Type B pancreatic cell (in vitro differentiated cells): ENCODE data around the gene CDX4. TPM values are rescaled to one million over a fixed set of nuclear protein-coding genes. Genes with fewer than 3 reads are reported as not detected.

Experiments
- DNase-seq: peaks from one replicate; pipeline ENCODE4 v3.0.0; 2021; ENCODE audit warnings: mixed read lengths; ENCODE audit not compliant: unreplicated experiment; ENCODE audit errors: extremely low spot score
- H3K27ac Mint-ChIP-seq: 2 replicates; pipeline ENCODE4 v1.8.0; 2021; ENCODE audit warnings: mild to moderate bottlenecking, mixed read lengths
- H3K27me3 Mint-ChIP-seq: 2 replicates; pipeline ENCODE4 v1.8.0; 2021; ENCODE audit warnings: mixed read lengths
- H3K36me3 Mint-ChIP-seq: 2 replicates; pipeline ENCODE4 v1.8.0; 2021; ENCODE audit warnings: mixed read lengths
- H3K4me1 Mint-ChIP-seq: one replicate; pipeline ENCODE4 v1.8.0; 2021; ENCODE audit warnings: mixed read lengths; ENCODE audit not compliant: unreplicated experiment
- H3K4me3 Mint-ChIP-seq: 2 replicates; pipeline ENCODE4 v1.8.0; 2021; ENCODE audit warnings: mild to moderate bottlenecking, mixed read lengths
- H3K9me3 Mint-ChIP-seq: 2 replicates; pipeline ENCODE4 v1.8.0; 2021; ENCODE audit warnings: mixed read lengths
- CTCF ChIP-seq: fragments of 200-600 bp; sonication (generic); conservative IDR thresholded peaks from 2 replicates; pipeline ENCODE4 v1.5.0; 2021; ENCODE audit warnings: antibody characterized with exemption, mild to moderate bottlenecking
- total RNA-seq: library from RNA; stranded (reverse); gene quantifications from 2 replicates; pipeline ENCODE4 v1.2.1, GENCODE V29; 2021; ENCODE audit warnings: low replicate concordance

The CDX4 gene
- total RNA-seq, 1 donor from 2014 or later, result not detected

- Mint-ChIP-seq H3K36me3 (no peaks in the 10 kb centered on the region), H3K4me3 (no peak overlapping the region), H3K27me3 (peaks cover 49% of the 10 kb centered on the region), H3K9me3 (peaks cover 2% of the 10 kb centered on the region), H3K4me1 (no peaks in the 10 kb centered on the region), H3K27ac (no peak overlapping the region)
- no peak for TF ChIP-seq CTCF
- DNase-seq, result no peak
Measured at GRCh38 chrX:73447311-73447794, 500 bp downstream of the CDX4 start.

- H3K4me1 Mint-ChIP-seq, result no peaks in the 10 kb centered on the region
- no peaks in the 10 kb centered on the region for H3K9me3 Mint-ChIP-seq
- H3K36me3 Mint-ChIP-seq, result no peaks in the 10 kb centered on the region
- no peak for TF ChIP-seq CTCF
- H3K4me3 Mint-ChIP-seq, result peak overlapping the region; percentile 13
- no peak overlapping the region for H3K27ac Mint-ChIP-seq
- no peak for DNase-seq
- peaks cover 49% of the 10 kb centered on the region for H3K27me3 Mint-ChIP-seq
Measured at GRCh38 chrX:73448379-73448778, 1.5 kb downstream of the CDX4 start.

- Mint-ChIP-seq H3K9me3 (no peaks in the 10 kb centered on the region), H3K36me3 (no peaks in the 10 kb centered on the region), H3K4me3 (no peak overlapping the region), H3K27ac (no peak overlapping the region), H3K4me1 (no peaks in the 10 kb centered on the region), H3K27me3 (peaks cover 10% of the 10 kb centered on the region)
- no peak for TF ChIP-seq CTCF
- DNase-seq, result no peak
Measured at GRCh38 chrX:73455171-73455570, 8.3 kb downstream of the CDX4 start.

- Mint-ChIP-seq H3K27ac (no peak overlapping the region), H3K27me3 (no peaks in the 10 kb centered on the region), H3K4me1 (no peaks in the 10 kb centered on the region), H3K4me3 (no peak overlapping the region), H3K36me3 (no peaks in the 10 kb centered on the region), H3K9me3 (no peaks in the 10 kb centered on the region)
- no peak for TF ChIP-seq CTCF
- no peak for DNase-seq
Measured at GRCh38 chrX:73457306-73457705, 10.5 kb downstream of the CDX4 start.

- H3K4me3 Mint-ChIP-seq, result no peak overlapping the region
- H3K36me3 Mint-ChIP-seq, result no peaks in the 10 kb centered on the region
- H3K4me1 Mint-ChIP-seq, result no peaks in the 10 kb centered on the region
Measured at GRCh38 chrX:73468376-73468775, 21.5 kb downstream of the CDX4 start.

More at GRCh38 chrX:73468376-73468775, 21.5 kb downstream of the CDX4 start:
- DNase-seq, result no peak
- no peaks in the 10 kb centered on the region for H3K9me3 Mint-ChIP-seq
- no peaks in the 10 kb centered on the region for H3K27me3 Mint-ChIP-seq
- no peak for TF ChIP-seq CTCF
- no peak overlapping the region for H3K27ac Mint-ChIP-seq
